ENCODE results near the gene HTT. TPM values are rescaled to one million over a fixed set of nuclear protein-coding genes. Genes with fewer than 3 reads are reported as not detected.
"Not testable (repeated sequence)": the region's sequence is repeated elsewhere in the genome, so short reads cannot be mapped to it uniquely, and the experiment has no call there.

The HTT gene
- total RNA-seq, 1 donor from 2014 or later = 35.1 TPM

GRCh38 chr4:3135155-3136011 lies 60.9 kb downstream of the HTT start:
- DNase-seq (ENCODE audit: low spot score) = no peak
- intact Hi-C loops (cut with DNase I) = no loop called here

GRCh38 chr4:3136454-3136853 lies 62.0 kb downstream of the HTT start:
- no peak for DNase-seq (ENCODE audit: low spot score)
- intact Hi-C loops (cut with DNase I) = no loop called here

GRCh38 chr4:3137908-3138307 lies 63.4 kb downstream of the HTT start:
- no peak for DNase-seq (ENCODE audit: low spot score)
- intact Hi-C loops (cut with DNase I) = no loop called here

DNA sequence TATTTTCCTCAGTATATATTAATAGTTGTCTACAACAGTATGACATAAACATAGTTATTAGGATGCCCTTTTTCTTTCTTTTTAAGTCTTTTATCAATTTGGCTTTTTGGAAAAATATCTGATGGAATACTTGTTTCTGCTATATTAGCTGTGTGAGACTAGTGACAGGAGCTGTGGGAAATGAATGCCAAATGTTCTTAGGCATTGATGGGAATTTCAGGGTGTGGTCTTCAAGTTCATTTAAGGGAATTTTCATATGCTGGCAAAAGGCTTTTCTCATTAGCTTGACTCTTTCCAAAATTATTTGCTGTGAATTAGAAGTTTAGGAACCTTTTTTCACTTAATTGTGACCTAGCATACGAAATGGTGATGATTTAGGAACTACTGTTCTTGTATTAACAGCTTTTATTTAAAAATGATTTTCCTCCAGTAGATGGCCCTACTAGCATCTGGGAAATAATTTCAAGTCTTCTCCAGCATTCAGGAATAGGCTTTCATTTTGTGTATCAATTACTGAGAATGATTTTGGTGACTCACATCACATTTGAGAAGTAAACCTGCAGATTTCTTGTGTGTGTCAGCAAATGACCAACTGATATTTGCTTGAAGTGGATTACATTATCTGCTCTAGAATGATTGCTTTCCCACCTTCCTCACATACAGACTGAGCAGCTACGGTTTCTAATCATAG lies 70.9 kb downstream of the HTT start:
- intact Hi-C loops (cut with DNase I) = no loop called here
- DNase-seq (ENCODE audit: low spot score) = no peak

GRCh38 chr4:3148926-3149325 lies 74.4 kb downstream of the HTT start:
- intact Hi-C loops (cut with DNase I) = no loop called here
- no peak for DNase-seq (ENCODE audit: low spot score)

DNA sequence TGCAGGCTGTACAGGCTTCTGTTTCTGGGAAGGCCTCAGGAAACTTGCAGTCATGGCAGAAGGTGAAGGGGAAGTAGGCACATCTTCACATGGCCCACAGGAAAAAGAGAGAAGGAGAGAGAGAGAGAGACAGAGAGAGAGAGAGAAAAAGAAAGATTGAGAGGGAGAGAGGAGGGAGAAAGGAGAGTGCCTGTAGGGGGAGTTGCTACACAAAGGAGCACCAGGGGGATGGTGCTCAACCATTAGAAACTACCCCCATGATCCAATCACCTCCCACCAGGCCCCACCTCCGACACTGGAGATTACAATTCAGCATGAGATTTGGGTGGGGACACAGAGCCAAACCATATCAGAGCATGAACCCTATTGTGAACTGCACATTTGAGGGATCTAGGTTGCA lies 76.8 kb downstream of the HTT start:
- intact Hi-C loops (cut with DNase I); DNase-seq (ENCODE audit: low spot score): not testable (repeated sequence)

DNA sequence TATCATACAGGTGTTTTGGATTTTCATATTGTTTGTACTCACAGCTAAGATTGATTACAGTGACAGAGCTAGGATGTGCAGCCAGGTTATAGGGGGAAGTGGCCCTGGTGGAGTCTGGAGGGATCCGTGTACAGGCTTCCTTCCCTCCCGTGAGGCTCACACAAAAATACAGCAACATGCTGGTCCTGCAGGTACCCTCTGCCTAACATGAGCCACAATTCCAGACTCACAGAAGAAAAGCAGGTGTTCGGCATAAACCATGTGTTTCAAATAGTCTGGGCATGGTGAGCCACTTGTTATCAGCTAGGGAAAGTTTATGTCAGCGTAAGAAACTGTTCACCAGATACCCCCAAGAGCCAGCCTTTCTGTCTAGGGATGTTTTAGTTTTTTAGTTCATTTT lies 82.9 kb downstream of the HTT start:
- DNase-seq (ENCODE audit: low spot score) = no peak
- intact Hi-C loops (cut with DNase I) = no loop called here

DNA sequence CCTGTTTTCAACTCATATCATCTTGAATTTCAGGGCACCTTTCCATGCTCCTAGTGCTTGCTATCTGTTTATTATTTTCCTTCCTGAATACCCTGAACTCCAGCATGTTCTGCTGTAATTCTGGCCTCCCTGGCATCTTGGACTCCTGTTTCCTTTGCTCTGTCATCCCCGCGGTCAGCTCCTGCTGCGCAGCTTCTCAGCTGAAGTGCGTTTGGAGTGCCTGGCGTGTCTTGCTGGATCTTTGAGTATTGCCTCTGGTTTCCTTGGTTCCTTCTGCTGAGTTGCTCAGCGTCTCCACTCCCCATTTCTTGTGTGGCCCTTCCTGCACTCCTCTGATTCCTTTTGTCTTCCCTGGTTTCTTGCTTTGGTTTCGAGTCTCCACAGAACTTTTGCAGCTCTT lies 84.4 kb downstream of the HTT start:
- no peak for DNase-seq (ENCODE audit: low spot score)
- intact Hi-C loops (cut with DNase I) = no loop called here

DNA sequence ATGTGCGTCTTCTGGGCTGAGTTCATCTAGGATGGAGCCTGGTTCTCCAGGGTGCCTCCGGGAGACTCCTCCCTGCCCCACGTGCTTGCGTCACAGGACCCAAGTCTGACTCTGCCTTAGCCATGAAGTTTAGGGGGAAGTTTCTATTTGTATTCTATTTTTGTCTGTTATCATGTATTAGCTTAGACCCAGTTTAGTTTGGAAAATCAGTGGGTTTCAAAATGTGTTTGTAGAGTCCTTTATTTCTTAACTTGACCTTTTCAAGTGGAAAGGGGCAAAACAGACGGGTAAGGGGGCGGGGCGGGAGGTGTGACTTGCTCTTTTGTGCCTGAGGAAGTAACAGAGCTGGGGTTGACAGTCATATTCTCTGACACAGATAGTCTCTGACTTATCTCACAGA lies 86.0 kb downstream of the HTT start:
- no peak for DNase-seq (ENCODE audit: low spot score)
- intact Hi-C loops (cut with DNase I) = no loop called here

GRCh38 chr4:3161044-3161443 lies 86.6 kb downstream of the HTT start:
- not testable (repeated sequence) for DNase-seq (ENCODE audit: low spot score)

GRCh38 chr4:3166434-3166833 lies 92.0 kb downstream of the HTT start:
- DNase-seq (ENCODE audit: low spot score); intact Hi-C loops (cut with DNase I): not testable (repeated sequence)

More at GRCh38 chr4:3161044-3161443, 86.6 kb downstream of the HTT start:
- intact Hi-C loops (cut with DNase I) = not testable (repeated sequence)

DNA sequence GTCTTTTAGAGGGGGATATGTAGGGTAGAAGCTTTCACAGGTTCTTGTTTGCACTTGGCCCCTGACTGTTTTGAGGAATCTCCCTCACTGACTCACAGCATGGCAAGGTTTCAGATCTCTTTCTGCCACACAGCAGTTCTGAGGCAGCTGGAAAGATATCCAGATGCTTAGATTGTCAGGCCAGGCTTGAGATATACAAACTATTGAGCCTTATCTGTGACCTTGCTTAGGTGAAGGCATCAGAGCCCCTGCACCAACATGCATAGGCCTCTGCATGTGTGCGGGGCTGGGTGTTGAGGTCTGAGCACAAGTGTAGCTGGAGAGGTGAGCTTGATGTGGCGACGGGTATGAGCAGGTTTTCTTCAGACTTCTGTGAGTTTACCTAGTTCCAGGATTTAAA lies 93.5 kb downstream of the HTT start:
- DNase-seq (ENCODE audit: low spot score) = no peak

GRCh38 chr4:3174371-3175338 lies 100.2 kb downstream of the HTT start:
- DNase-seq (ENCODE audit: low spot score) = no peak
- intact Hi-C loops (cut with DNase I) = no loop called here

More for the DNA sequence above, 93.5 kb downstream of the HTT start:
- intact Hi-C loops (cut with DNase I) = no loop called here

- intact Hi-C loops (cut with DNase I) = no loop called here
- no peak for DNase-seq (ENCODE audit: low spot score)
These were observed 102.1 kb downstream of the HTT start for GRCh38 chr4:3176367-3177229.

- no peak for DNase-seq (ENCODE audit: low spot score)
- intact Hi-C loops (cut with DNase I) = no loop called here
These were observed 102.9 kb downstream of the HTT start for GRCh38 chr4:3177426-3177825.

DNA sequence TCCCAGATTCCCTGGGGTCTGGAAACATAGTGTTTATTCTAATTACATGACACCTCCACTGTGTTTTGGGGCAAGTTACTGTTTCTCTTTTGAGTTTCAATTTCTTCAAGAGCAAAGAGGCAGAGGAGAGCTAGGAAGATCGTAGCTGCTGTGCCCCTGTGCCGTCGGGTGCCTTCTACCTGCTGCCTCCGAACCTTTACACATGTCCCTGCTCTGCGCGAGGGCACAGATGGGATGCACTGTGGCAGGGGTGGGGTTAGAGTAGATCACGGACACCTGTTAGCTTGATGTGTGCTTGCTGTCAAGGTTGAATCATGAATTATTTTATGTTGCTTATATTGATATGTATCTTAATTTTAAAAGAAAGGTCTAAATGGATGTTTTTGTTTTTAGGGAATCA lies 103.4 kb downstream of the HTT start:
- DNase-seq (ENCODE audit: low spot score) = no peak

GRCh38 chr4:3178351-3178750 lies 103.9 kb downstream of the HTT start:
- no peak for DNase-seq (ENCODE audit: low spot score)
- intact Hi-C loops (cut with DNase I) = no loop called here

More for the DNA sequence above, 103.4 kb downstream of the HTT start:
- intact Hi-C loops (cut with DNase I) = no loop called here

GRCh38 chr4:3179126-3179706 lies 104.7 kb downstream of the HTT start:
- intact Hi-C loops (cut with DNase I) = no loop called here
- DNase-seq (ENCODE audit: low spot score) = no peak

- intact Hi-C loops (cut with DNase I) = no loop called here
- DNase-seq (ENCODE audit: low spot score) = no peak
These were observed 108.5 kb downstream of the HTT start for GRCh38 chr4:3183008-3183407.

Data from cardiac septum (tissue), 1 donor.